IMR-90 (cell line): ENCODE measurements around the gene SERPINA9. TPM values are rescaled to one million over a fixed set of nuclear protein-coding genes. Genes with fewer than 3 reads are reported as not detected.

ENCODE experiments used
- ATAC-seq: fragments of 200-7000 bp; cut with Tn5 transposase; 2 replicates; pipeline ENCODE4 v1.9.1; 2020; ENCODE audit warnings: low read depth, mild to moderate bottlenecking, moderate library complexity
- BruUV-seq: library from RNA; stranded (reverse); fragments of 400-500 nt; replicated peaks from 2 replicates; lab custom pipeline; 2021; lab: Mats Ljungman, UMichigan
- CTCF ChIA-PET: fragments of 300-600 bp; formaldehyde crosslinking; extraction: SDS; loops from one replicate; lab custom pipeline; 2021; ENCODE audit warnings: antibody characterized with exemption; lab: Yijun Ruan, JAX
- POLR2A ChIA-PET: fragments of 300-600 bp; sonication (Branson Sonifier 250); formaldehyde crosslinking; loops from one replicate; lab custom pipeline; 2022; ENCODE audit warnings: antibody characterized with exemption; ENCODE audit not compliant: unreplicated experiment; lab: Charles Lee
- DNase-seq: peaks from one replicate; pipeline ENCODE4 v3.0.0; 2013
- H2AFZ ChIP-seq: replicated peaks from 2 replicates; pipeline ENCODE3; 2013; ENCODE audit warnings: low read length, mild to moderate bottlenecking; ENCODE audit not compliant: poor library complexity
- H2AK5ac ChIP-seq: 2 replicates; pipeline ENCODE4 v1.6.1; 2013; ENCODE audit warnings: low read depth, low read length, inconsistent platforms
- H2AK9ac ChIP-seq: replicated peaks from 2 replicates; pipeline ENCODE3; 2013; ENCODE audit warnings: mild to moderate bottlenecking, low read depth, low read length, moderate library complexity; ENCODE audit not compliant: poor library complexity
- H2BK120ac ChIP-seq: 2 replicates; pipeline ENCODE4 v1.6.1; 2013; ENCODE audit warnings: low read depth, low read length, inconsistent platforms
- H2BK15ac ChIP-seq: 3 replicates; pipeline ENCODE4 v1.6.1; 2013; ENCODE audit warnings: low read depth, low read length, inconsistent platforms
- H2BK20ac ChIP-seq: 2 replicates; pipeline ENCODE4 v1.6.1; 2013; ENCODE audit warnings: low read depth, mild to moderate bottlenecking, inconsistent platforms, low read length, moderate library complexity
- H2BK5ac ChIP-seq: 2 replicates; pipeline ENCODE4 v1.6.1; 2013; ENCODE audit warnings: mild to moderate bottlenecking, low read depth, low read length, inconsistent platforms; ENCODE audit not compliant: poor library complexity, severe bottlenecking
- H3K14ac ChIP-seq: replicated peaks from 2 replicates; pipeline ENCODE4 v1.6.1; 2013; ENCODE audit warnings: low read depth, low read length, inconsistent platforms
- H3K18ac ChIP-seq: 2 replicates; pipeline ENCODE4 v1.6.1; 2013; ENCODE audit warnings: low read depth, low read length, control low read depth
- H3K23ac ChIP-seq: 2 replicates; pipeline ENCODE4 v1.6.1; 2013; ENCODE audit warnings: low read depth, low read length, inconsistent platforms
- H3K27ac ChIP-seq: 2 replicates; pipeline ENCODE4 v1.5.1; 2013; ENCODE audit warnings: mild to moderate bottlenecking, control low read depth, low read length; ENCODE audit not compliant: insufficient read depth
- H3K27me3 ChIP-seq: 2 replicates; pipeline ENCODE4 v1.6.1; 2013; ENCODE audit warnings: low read length; ENCODE audit not compliant: control insufficient read depth, insufficient read depth
- H3K36me3 ChIP-seq: 2 replicates; pipeline ENCODE4 v1.6.1; 2013; ENCODE audit warnings: low read length, mixed read lengths; ENCODE audit not compliant: control insufficient read depth, insufficient read depth
- H3K4ac ChIP-seq: 2 replicates; pipeline ENCODE4 v1.6.1; 2013; ENCODE audit warnings: low read depth, low read length, inconsistent platforms
- H3K4me1 ChIP-seq: 2 replicates; pipeline ENCODE4 v1.6.1; 2013; ENCODE audit warnings: low read length, mixed read lengths; ENCODE audit not compliant: control insufficient read depth, insufficient read depth
- H3K4me2 ChIP-seq: 2 replicates; pipeline ENCODE4 v1.6.1; 2013; ENCODE audit warnings: low read depth, mild to moderate bottlenecking, control low read depth, low read length, moderate library complexity
- H3K4me3 ChIP-seq: 2 replicates; pipeline ENCODE4 v1.5.1; 2013; ENCODE audit warnings: low read depth, mild to moderate bottlenecking, control low read depth, low read length, moderate library complexity; ENCODE audit not compliant: insufficient read depth
- H3K56ac ChIP-seq: 2 replicates; pipeline ENCODE4 v1.6.1; 2013; ENCODE audit warnings: low read length, inconsistent platforms; ENCODE audit not compliant: insufficient read depth; ENCODE audit errors: extremely low read depth
- H3K79me1 ChIP-seq, 2 experiments: 2 replicates each; pipeline ENCODE4 v1.6.1; 2013; ENCODE audit warnings: low read length in 2 of 2, inconsistent platforms in 1 of 2, low read depth in 1 of 2
- H3K9ac ChIP-seq: 2 replicates; pipeline ENCODE4 v1.6.1; 2013; ENCODE audit warnings: low read depth, low read length, control low read depth
- H3K9me1 ChIP-seq: 2 replicates; pipeline ENCODE4 v1.6.1; 2013; ENCODE audit warnings: low read length, inconsistent platforms; ENCODE audit not compliant: insufficient read depth
- H3K9me3 ChIP-seq: 2 replicates; pipeline ENCODE4 v1.6.1; 2013; ENCODE audit warnings: low read length; ENCODE audit not compliant: control insufficient read depth, insufficient read depth
- H4K20me1 ChIP-seq: 2 replicates; pipeline ENCODE4 v1.6.1; 2013; ENCODE audit warnings: low read length, inconsistent platforms; ENCODE audit not compliant: insufficient read depth
- H4K5ac ChIP-seq: 2 replicates; pipeline ENCODE4 v1.6.1; 2013; ENCODE audit warnings: mild to moderate bottlenecking, low read depth, low read length, control low read depth
- H4K8ac ChIP-seq, 2 experiments: 2 replicates each; pipeline ENCODE4 v1.6.1; 2013; ENCODE audit warnings: low read depth in 2 of 2, low read length in 2 of 2, control low read depth in 1 of 2, inconsistent platforms in 1 of 2
- H4K91ac ChIP-seq: 2 replicates; pipeline ENCODE4 v1.6.1; 2013; ENCODE audit warnings: low read depth, low read length, inconsistent platforms; ENCODE audit not compliant: insufficient read depth
- MAZ ChIP-seq: IDR thresholded peaks from 2 replicates; pipeline ENCODE4 v1.6.1; 2012; ENCODE audit warnings: low read depth, mild to moderate bottlenecking, low read length, improper control_type of control experiment, moderate library complexity, borderline replicate concordance
- RAD21 ChIP-seq: IDR thresholded peaks from 2 replicates; pipeline ENCODE4 v1.6.1; 2012; ENCODE audit warnings: low read length, improper control_type of control experiment
- USF2 ChIP-seq: fragments of 150-350 bp; IDR thresholded peaks from 2 replicates; pipeline ENCODE4 v1.6.1; 2017; ENCODE audit warnings: mild to moderate bottlenecking, antibody characterized with exemption, low read length, low read depth
- WGBS, 2 experiments: methylation state at CpG; one replicate each; pipeline versions ENCODE4 v1.1.5 to v1.1.7; 2013; ENCODE audit warnings: missing lambda C conversion rate in 2 of 2; ENCODE audit not compliant: insufficient read length in 1 of 2; ENCODE audit errors: extremely low coverage in 2 of 2; 5-methylcytosine and 5-hydroxymethylcytosine counted together
- dilution Hi-C: fragments of 300-500 bp; cut with HindIII; formaldehyde crosslinking; loops from one replicate; pipeline ENCODE4 v1.14.3; 2018; ENCODE audit warnings: low sequenced_read_pairs; ENCODE audit not compliant: unreplicated experiment
- in situ Hi-C: fragments of 300-500 bp; cut with MboI; formaldehyde crosslinking; loops from 3 replicates; pipeline ENCODE4 v1.14.3; 2019; ENCODE audit warnings: low sequenced_read_pairs, inconsistent platforms, mixed read lengths
- intact Hi-C: fragments of 100-400 bp; cut with micrococcal nuclease; formaldehyde crosslinking; loops from 2 replicates; pipeline ENCODE4 v1.10.0; 2022
- polyA plus RNA-seq, 3 experiments: library from polyadenylated mRNA; depleted of rRNA; stranded (reverse); fragments of >200 nt; gene quantifications; 2 replicates each; pipeline ENCODE4 v1.2.3, GENCODE V29; 2012; ENCODE audit warnings: low replicate concordance in 1 of 3
- total RNA-seq: library from RNA; depleted of rRNA; stranded (reverse); fragments of >200 nt; gene quantifications from 2 replicates; pipeline ENCODE4 v1.2.3, GENCODE V29; 2012

Gene SERPINA9
- total and polyA plus RNA-seq, 2 of the 4 experiments (the other 2 are of a cell fraction) = 0.09 to 0.18 TPM

- Histone ChIP-seq H3K9me1 (no peaks in the 10 kb centered on the region), H3K79me1 (no peaks in the 10 kb centered on the region), H2BK5ac (no peak overlapping the region), H4K20me1 (no peaks in the 10 kb centered on the region), H2AFZ (no peak overlapping the region), H2BK15ac (no peak overlapping the region), H2BK20ac (no peak overlapping the region), H3K4me1 (no peaks in the 10 kb centered on the region), H4K5ac (no peak overlapping the region), H3K56ac (no peak overlapping the region), H3K9me3 (peaks cover 3% of the 10 kb centered on the region; the same call in 1 of the 2 replicates), H4K8ac (no peak overlapping the region), H2AK5ac (no peak overlapping the region), H3K9ac (no peak overlapping the region), H2AK9ac (no peak overlapping the region), H3K27me3 (no peaks in the 10 kb centered on the region), H3K18ac (no peak overlapping the region), H3K4me3 (no peak overlapping the region), H3K36me3 (no peaks in the 10 kb centered on the region), H3K27ac (no peak overlapping the region), H3K23ac (no peak overlapping the region), H3K4ac (no peak overlapping the region), H3K4me2 (no peak overlapping the region), H4K91ac (no peak overlapping the region), H3K14ac (no peak overlapping the region), H2BK120ac (no peak overlapping the region)
- in situ Hi-C loops = no loop called here
- TF ChIP-seq USF2 (no peak), RAD21 (no peak), MAZ (no peak)
- WGBS, 2 experiments = 0% methylated on average over 1 of the region's 16 CpGs; no CpG with 5 or more reads in 1 of the 2 experiments
- ChIA-PET CTCF (no interaction called here), POLR2A (interaction anchor here (0.6 kb wide), 1 partner anchor 29 kb away, joined by 12 read pairs; no protein-coding TSS in a partner anchor)
- no peak for DNase-seq
- ATAC-seq = no peak
- no TSS peak for BruUV-seq
- intact Hi-C loops = no loop called here
- dilution Hi-C loops = no loop called here
Observed at GRCh38 chr14:94473666-94474410, 2.2 kb downstream of the SERPINA9 start.
